ENCODE data around the gene EPHB2. TPM values are rescaled to one million over a fixed set of nuclear protein-coding genes. Genes with fewer than 3 reads are reported as not detected.
"Not testable (repeated sequence)": the region's sequence is repeated elsewhere in the genome, so short reads cannot be mapped to it uniquely, and the experiment has no call there.

Gene EPHB2
- total RNA-seq, 1 donor from 2014 or later = 21.4 TPM

DNA sequence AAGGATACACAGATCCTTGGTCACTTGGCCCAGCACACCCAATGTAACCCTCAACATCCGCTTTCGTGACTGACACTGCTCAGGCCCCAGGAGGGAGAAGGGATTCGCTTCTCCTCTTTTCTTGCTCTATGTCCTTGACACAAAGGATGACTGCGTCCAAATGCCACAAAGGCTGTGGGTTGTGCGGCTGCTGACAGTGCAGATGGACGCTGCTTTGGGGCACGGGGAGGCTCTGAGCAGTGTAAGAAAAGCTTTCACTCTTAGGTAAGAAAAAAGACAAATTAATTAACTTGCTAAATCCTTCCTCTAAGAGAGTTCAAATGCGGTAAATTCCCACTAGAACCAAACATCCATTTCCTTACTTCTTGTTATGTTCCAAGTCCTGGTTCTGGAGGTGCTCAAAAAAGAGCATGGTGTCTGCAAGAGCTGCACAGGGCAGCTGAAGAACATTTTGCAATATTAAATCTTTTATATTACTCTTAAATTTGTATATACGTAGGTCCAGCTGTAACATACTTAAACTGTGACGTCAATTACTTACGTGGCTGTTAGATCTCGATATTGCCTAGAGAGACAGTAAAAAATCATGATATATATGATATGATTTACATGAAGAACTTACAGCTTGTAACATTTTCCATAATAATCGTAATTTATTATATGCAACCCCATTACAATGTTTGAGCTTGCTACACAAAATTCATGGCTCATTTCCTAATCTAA is 19.4 kb upstream of the EPHB2 start:
- DNase-seq = no peak

DNA sequence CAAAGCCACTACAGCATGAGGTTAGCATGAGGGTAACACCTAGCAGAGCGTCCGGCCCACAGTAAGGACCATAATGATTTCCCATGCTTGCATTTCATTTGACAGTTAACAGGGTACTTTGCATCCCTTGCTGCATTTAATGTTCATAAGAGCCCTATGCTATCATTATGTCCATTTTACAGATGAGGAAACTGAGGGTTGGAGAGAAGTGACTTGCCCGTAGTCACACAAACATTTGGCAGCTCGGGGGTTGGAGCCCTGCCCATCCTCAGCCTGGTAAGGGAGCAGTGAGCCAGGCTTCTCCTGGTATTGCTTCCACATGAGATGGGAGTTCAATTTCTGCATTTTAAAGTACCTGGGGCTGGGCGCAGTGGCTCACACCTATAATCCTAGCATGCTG is 16.5 kb upstream of the EPHB2 start:
- no peak for DNase-seq

DNA sequence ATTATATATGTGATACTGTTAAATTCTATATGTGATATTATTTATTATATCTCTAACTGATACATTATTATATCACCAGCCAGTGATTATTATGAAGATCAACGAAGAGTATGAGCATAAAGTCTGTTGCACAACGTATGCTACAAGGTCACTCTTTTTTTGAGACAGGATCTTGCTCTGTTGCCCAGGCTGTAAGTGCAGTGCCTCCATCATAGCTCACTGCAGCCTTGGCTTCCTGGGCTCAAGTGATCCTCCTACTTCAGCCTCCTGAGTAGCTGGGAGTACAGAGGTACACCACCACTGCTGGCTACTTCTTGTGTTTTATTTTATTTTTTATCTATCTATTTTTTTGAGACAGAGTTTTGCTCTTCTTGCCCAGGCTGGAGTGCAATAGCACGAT is 14.0 kb upstream of the EPHB2 start:
- no peak for DNase-seq

DNA sequence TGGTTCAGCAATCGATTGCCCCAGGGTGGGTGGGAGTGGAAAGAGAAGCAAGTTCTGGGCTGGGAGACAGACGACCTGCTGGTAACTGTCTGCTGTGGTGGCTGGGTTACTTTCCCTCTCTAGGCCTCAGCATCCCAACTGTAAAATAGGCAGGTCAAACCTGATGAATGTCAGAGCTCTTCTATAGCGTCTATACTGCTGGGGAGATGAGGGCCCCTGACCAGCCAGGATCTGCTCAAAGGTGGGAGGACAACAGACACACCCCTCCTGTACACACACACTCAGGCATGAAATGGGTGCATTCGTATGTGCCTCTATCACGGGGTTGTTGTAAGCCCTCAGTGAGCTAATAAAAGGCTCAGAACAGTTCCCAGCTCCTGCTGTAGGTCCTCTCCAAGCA is 12.7 kb upstream of the EPHB2 start:
- DNase-seq = no peak

DNA sequence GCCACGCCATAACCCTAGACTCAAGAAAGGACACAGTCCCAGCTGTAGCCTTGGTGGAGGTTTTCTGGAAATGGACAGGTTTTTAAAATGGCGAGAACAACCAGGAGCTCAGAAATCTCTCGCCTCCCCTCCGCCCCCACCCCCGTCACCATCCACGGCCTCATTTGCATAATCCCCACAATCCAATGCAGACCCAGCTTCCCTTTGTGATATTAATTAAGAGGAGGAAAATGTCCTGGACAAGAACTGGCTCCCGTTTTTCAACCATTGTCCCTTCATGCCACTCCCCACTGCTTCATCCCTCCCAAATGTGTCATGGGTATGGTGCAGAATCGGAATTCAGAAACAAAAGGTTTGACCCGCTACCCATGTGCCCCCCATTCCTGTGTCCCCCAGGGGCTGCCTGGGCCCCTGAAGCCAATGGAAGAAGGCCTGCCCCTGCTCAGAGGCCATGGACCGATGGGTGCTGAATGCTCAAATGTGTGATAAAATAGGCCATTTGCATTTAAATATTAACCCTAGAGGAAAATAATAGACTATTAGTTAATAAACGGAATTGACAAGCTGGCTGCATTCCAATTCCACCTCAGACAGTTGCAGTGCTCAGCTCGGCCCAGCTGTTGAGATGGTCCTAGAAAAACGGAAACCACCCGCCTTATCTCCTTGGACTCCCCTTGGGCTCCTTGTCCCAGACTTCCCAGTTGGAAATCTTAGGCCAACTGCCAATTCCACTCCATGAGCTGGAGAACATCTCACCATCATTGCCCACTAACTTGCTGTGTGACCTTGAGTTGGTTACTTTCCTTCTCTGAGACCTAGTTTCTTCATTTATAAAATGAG is 10.7 kb upstream of the EPHB2 start:
- no peak for DNase-seq

DNA sequence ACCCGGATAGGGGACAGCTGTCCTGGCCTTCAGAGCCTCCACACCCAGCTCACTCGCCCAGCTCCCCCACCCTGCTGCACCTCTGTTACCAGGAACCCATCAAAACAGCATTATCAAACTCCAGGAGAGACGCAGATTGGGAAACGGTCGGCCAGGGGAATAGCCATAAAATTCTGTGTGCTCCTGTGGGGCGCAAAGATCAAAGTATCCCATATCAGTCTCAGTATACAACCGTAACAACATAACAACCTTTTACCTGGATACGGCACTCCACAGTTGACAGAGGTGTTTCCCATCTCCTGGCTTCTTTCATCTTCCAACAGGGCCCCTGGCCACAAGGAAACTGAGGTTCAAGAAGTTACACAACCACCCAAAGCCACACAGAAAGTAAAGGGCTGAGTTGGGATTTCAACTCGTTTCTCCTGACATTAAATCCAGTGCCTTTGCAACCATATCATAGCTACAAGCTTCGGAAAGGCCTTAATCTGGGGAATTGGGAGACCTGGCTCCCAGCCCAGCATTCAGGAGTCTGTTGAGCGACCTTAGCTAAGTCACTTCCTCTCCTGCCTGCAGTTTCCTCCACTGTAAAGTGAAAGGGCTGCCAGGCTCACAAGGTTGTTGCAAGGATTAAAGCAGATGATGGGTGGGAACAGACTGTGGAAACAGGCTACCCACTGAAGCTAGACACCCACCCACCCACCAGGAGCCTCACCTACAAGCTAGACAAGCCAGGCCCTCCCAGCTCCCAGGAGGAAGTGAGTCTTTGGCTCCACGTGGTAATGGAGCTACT is 8.1 kb upstream of the EPHB2 start:
- DNase-seq = no peak

DNA sequence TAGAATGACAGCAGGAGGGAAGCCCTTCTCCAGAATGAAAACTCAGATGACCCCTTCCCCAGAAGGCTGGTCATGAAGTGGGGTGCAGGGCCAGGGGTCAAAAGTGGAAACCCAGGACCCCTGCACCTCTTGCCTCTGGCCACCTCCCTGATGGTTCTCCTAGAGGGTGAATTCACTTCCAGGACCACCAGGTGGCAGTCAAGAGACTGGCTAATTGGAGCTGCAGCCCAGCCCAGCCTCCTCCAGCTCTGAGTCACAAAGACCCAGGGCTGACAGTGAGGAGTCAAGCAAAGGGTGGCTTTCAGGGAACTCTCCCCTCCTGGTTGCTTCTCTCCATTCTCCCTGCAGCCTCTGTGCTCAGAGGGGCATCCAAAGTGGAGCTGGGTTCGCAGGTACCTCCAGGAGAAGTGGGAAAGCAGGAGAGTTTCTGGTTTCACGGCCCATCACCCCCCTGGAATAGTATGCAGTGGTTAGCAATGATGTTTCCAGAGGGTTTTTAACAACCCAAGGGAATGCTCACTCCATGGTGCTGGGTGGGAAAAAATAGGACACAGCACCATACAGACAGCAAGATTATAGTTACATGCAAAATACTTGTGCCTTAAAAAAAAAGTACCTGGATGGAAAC is 6.1 kb upstream of the EPHB2 start:
- peak; percentile 92 for DNase-seq

DNA sequence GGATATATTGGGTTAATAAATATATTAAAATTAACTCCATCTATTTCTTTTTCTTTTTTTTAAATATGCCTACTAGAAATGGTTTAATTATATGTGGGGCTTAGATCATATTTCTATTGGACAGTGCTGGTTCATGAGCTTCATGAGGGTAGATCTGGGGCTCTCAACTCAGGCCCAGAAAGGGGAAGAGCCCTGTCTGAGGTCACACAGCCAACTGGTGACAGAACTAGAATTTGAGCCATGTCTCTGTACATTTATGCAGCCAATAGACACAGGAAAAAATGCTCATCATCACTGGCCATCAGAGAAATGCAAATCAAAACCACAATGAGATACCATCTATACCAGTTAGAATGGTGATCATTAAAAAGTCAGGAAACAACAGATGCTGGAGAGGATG is 5.1 kb upstream of the EPHB2 start:
- DNase-seq = no peak

DNA sequence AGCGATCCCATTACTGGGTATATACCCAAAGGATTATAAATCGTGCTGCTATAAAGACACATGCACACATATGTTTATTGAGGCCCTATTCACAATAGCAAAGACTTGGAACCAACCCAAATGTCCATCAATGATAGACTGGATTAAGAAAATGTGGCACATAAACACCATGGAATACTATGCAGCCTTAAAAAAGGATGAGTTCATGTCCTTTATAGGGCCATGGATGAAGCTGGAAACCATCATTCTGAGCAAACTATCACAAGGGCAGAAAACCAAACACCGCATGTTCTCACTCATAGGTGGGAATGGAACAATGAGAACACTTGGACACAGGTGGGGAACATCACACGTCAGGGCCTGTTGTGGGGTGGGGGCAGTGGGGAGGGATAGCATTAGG is 4.5 kb upstream of the EPHB2 start:
- DNase-seq = not testable (repeated sequence)

DNA sequence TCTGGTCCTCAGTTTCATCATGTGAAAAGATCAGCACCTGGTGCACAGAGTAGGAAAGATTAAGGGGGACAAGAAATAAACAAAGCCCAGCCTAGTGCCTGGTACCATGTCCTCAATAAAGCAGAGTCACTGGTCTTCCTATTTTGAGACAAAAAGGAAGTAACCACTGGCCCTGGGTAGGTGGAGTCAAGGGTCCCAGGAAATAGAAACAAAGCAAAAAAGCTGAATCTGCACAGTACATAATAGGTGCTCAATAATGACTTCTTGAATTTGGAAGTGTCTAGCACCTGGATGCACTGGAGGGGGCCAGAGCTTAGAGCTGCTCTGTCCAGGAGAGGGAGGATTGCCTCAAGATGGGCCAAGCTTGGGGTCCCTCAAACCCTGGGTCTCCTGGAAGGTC is 1.9 kb upstream of the EPHB2 start:
- no peak for DNase-seq

DNA sequence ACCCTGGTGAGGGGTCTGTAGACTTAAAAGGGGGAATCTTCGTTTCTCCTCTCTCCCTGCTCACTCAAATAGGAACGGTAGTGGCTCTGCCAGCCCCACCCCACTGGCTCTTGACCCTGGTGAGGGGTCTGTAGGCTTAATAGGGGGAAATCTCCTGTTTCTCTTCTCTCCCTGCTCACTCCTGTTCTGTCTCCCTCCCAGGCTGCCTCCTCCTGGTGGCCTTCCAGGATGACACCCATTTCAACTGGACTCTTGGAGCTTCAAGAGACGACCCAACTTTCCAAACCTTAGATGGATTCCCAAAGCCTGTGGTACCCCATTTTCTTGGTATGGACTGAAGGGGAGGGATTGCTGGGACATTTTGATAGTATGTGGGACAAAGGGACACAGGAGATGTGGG is 1.4 kb upstream of the EPHB2 start:
- no peak for DNase-seq

DNA sequence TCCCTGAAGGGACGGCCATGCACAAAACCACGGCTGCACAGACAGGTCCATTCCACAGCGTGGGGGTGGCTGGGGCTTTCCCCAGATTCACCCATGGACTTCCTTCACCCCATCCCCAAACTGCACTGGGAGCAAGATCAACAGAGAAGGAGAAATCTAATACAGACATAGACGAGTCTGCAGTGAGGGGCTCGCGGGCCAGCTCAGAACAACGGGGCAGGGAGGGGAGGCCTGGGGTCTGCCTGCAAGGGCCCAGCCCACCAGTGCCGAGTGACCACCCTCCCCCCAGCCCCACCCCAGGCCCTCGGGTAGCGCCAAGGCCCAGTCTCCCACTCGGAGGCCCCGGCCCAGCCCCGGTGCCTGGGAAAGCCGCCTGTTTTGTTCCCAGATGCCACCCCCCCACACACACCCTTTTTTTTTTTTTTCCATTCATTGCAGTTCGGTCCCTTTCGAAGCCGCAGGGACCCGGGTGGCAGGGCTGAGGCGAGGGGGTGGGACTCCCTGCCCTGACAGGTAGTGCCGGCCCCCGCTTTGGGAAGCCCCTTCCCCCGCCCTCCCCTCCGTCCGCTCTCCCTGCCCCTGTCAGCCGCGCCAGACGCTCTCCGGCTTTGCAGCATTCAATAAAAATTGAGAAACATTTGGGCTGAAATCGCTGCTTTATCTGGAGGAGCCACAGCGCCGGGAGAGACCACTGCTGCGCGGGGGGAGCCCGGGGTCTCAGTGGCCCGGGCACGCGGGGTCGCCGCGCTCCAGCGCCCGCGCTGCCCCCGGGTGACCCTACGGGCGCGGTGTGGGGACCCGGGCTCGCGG is 543 bp upstream of the EPHB2 start:
- peak; percentile 82 for DNase-seq

DNA sequence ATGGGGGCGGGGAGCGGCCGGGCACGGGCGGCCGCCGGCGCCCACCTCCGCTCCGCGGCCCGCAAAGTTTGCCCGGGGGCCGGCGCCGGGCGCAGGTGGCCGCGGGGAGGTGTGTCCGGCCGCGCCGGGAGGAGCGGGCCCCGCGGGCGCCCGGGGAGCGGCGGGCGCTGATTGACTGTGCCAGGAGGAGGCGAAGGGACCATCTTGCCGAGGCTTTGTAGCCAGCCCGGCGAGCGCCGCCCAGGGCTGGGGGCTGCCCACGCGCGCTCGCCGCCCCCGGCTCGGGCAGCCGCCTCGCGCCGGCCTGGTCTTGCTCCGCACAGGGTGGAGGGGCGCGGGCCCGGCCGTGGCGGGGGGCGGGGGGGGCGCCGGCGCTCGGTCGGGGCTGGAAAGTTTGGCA is 432 bp downstream of the EPHB2 start:
- no peak for DNase-seq

DNA sequence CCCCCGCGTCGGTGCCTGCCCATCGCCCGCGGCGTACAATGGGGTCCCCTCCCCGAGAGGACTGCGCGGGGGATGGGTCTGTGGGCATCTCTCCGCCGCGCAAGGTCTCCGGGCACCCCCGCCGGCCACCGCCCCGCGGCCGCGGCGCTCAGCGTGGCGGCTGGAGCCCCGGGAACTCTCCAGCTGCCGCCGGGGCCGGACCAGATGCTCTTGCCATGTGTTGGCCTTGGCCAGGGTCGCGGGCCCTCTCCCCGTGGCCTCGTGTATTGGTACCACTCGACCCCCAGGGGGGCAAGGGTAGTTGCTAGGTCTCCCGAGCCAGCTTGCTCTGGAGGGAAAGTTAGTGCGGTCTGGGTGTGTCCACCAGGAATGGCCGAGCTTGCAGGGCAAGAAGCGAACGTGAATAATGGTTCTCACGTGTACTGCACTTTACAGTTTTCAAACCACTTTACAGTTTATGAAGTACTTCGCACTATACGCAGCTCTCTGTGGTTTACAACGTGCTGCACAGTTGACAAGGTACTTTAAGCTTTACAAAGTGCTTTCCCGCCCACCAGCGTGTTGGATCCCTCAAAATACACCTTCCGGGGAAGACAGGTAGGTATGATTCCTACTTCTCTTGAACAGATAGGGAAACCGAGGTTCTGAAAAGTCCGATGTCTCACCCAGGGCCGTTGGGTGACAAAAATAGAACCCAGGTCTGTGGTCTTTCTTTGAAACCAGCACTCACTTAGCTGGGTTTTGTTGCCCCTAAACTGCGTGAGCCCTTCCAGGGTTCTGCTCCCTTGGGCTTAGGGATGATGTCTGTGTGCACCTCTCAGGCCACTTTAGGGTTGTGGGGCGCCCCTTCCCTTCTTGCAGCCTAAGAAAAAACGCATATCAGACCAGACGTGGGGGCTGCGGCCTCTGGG is 1.2 kb downstream of the EPHB2 start:
- DNase-seq = no peak

DNA sequence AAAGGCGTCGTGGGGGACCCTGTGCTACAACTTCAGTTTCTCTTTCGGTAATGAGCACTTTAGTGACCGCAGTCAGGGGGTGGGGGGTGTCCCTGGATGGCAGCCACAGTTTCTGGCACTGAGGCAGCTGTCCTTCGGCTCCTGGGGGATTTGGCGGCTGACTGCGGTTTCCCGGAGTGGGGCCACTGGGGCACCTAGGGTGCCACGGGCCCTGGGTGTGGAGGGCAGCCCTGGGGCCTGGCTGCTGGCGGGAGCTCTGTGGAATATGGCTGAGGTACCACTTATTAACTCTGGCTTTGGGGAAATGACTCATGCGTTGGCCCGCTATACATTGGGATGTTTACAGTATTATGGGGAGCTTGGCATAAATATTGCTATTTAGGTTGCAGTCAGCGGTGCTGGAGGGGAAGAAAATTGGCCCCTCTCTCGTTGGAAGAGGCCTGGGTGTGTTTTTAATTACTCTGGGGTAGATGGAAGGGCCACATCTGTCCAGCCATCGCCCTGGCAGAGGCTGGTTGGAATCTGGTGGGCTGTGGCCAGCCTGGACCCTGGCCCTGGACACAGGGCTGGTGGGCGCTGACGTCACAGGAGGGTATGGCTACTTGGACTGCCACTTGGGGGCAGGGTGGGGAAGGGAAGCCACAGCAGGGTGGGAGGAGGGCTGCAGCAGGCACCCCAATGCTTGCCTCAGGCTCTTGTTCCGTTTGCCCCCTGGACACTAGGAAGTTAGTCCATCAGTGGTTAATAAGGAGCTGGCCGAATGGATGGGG is 2.0 kb downstream of the EPHB2 start:
- peak; percentile 57 for DNase-seq

DNA sequence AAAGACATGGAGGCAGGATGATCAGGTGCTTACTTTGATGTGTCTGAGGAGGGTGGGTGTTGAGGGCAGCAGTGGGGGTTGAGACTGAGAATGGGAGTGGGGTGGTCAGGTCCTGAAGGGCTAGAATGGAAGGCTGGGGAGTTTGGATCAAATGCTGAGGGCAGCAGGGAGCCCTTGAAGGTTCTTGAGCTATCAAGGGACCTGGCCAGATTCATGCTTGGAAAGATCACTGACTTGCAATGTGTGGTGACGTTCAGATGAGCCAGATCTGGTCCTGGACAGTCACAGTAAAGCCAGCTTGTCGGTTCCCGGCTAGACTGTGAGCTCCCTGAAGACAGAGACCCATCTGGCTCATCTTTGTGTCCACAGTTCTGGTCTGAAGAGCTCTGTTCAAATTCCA is 3.8 kb downstream of the EPHB2 start:
- DNase-seq = no peak

DNA sequence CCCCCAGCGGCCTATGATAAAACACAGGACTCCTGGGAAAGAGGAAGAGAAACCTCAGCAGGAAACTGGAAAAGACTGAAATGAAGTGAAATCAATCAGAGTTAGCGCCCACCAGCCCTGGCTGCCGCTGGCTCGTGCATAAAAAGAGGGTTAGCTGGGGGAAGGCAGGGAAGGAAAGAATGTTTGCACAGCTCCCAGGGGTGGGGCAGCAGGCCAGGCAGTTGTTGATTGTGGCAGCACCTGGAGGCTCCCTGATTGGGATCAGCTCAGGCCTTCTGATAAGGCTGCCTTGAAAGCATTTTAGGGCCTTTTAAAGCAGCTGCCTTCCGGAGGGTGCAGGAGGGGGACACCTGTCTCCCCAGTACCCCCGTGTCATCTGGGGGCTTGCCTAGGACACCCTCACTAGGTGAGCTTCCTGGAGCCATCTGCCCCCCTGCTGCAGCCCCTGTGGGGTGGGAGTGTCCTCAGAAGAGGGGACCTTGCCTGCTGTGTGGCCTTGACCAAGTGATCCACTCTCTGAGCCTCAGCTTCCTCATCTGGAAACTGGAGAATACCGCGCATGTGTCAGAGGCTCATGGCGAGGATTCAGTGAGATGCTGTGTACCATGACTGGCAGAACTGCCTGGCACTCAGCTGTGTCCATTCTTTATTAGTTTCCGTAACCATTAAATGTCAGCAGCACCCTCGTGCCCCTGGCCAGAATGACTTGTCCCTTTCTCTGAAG is 6.6 kb downstream of the EPHB2 start:
- no peak for DNase-seq

DNA sequence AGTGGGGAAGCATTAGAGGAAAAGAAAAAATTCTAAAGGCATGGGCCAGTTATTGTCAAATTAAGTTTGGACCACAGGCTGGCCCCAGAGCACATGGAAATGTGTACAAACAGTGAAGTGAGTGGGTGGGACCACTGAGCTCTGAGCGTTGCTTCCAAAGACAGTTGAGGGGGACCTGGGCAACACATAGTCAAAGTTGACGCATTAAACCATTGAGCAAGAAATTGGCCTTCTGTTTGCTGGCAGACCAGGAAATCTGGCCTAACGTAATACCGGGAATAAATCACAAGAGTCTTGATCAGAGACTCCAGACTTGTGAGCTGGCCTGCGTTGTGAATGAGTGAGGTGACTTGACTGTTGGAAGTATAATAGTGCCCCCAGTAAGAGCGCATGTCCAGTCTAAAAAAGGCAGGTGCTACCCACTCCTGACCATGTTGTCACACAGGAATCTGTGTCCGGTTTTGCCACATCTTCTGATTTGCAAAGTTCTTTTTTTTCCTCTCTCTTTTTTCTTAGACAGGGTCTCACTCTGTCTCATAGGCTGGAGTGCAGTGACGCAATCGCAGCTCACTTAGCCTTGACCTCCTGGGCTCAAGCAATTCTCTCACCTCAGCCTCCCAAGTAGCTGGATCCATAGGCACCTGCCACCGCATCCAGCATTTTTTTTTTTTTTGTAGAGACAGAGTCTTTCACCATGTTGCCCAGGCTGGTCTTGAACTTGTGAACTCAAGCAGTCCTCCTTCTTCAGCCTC is 10.7 kb downstream of the EPHB2 start:
- no peak for DNase-seq
